ENCODE data around the gene EXOC3L4.
A peak's percentile ranks its signal among the peaks of the same experiment; 100 is the strongest.

EXOC3L4 gene

DNA sequence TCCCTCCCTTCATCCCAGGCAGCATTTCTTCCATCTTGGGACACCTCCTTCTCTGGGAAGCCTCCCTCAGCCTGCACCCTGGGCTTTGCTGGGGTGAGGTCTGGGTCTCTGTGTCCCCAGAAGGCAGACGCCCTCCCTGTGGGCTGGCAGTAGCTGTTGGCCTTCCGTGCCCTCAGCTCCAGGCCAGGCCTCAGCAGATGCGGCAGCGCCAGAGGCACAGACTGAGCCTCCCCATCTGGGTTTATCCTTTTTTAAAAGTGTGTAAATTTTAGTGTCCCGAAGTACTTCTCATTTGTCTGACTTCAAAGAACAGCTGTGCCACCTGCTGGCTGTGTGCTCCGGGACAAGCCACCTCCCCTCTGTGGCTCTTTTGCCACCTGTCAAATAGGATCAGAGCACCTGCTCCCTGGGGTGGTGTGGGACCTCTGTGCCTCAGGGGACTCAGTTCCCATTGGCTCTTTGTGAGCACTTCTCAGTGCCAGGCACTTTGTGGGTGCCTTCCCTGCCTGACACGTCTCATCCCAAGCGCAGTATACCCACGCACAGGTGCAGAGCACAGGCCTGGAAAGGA, 11.1 kb downstream of the EXOC3L4 start:
- TF ChIP-seq, protein P1, sequence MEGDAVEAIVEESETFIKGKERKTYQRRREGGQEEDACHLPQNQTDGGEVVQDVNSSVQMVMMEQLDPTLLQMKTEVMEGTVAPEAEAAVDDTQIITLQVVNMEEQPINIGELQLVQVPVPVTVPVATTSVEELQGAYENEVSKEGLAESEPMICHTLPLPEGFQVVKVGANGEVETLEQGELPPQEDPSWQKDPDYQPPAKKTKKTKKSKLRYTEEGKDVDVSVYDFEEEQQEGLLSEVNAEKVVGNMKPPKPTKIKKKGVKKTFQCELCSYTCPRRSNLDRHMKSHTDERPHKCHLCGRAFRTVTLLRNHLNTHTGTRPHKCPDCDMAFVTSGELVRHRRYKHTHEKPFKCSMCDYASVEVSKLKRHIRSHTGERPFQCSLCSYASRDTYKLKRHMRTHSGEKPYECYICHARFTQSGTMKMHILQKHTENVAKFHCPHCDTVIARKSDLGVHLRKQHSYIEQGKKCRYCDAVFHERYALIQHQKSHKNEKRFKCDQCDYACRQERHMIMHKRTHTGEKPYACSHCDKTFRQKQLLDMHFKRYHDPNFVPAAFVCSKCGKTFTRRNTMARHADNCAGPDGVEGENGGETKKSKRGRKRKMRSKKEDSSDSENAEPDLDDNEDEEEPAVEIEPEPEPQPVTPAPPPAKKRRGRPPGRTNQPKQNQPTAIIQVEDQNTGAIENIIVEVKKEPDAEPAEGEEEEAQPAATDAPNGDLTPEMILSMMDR (conservative IDR thresholded peaks at IDR 0.05) = peak; percentile 32; the same call in 1 of the 2 replicates
- H3K27ac ChIP-seq = peak overlapping the region; percentile 52; the same call in 1 of the 2 replicates

DNA sequence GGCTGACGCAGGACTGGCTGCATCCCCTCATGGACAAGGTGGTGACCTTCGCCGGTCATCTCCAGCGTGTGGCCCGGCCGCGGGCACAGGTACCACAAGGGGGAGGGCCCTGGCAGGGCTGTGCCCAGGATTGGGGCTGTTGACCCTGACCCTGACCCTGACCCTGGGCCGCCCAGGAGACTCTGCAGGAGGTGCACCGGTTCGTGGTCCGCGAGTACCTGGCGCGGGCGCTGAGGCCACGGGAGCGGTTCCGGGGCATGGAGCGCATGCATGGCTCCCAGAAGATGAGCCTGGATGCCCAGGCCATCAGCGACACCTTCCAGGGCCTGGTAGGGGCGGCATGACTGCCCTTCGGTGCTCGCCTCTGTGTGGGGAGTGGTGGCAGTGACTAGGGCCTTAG, 12.9 kb downstream of the EXOC3L4 start:
- no peak overlapping the region for H3K27ac ChIP-seq
- TF ChIP-seq, protein P1 (conservative IDR thresholded peaks at IDR 0.05) = no peak

DNA sequence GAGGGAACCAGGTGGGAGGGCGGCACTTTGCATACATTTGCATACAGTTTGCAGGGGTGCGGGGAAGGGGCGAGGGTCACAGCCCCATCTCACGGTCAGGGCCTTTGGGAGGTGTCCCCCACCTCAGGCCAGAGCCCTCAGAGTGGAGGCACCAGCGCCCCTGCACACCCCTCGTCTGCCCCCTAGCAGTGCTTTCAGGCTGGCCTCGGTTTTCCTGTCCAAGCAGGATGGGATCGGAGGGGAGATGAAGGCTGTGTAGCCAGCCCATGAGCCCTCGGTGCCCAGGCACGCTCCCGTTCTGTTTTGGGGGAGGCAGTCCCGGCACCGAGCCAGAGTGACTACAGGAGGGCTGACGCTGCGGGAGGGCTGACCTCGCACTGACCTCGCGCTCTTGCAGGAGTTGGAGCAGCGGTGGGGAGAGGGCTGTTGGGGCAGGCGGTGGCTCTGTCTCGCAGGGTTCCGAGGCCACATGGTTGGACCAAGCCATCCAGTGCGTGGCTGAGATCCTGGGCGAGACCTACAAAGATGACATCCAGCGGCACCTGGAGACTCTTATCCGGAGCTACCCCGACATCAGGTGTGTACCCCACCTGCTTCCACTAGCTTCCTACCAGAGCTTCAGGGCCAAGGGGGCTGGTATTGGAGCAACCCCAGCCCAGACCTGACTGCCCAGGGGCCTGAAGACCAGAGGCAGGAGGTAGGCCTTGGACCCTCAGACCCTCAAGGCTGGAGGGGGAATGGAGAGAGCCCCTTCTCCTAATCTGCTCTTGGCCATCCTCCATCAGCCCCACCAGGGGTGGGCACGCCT, 13.6 kb downstream of the EXOC3L4 start:
- TF ChIP-seq, protein P1 (conservative IDR thresholded peaks at IDR 0.05) = no peak
- H3K27ac ChIP-seq = no peak overlapping the region

DNA sequence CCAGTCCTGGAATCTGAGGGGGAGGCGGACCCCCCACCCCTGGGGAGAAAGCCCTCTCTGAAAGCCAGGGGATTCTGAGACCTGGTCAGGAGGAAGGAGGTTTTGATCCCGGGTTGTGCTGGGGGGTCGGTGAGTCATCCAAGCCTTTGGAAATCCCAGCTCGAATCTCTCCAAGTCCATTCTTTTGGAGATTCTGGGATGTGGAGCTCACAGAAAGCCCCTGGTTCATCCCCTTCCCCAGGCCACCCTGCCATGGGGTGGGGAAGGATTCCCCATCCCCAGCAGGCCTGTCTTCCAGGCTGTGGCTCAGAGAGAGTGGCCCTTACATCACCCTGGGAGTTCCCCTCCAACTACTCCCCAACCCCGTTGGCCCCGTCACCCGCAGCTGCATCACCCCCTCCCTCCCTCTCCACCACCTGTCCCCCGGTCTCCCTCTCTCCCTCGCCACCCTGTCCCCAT, 14.3 kb downstream of the EXOC3L4 start:
- H3K27ac ChIP-seq = no peak overlapping the region
- TF ChIP-seq, protein P1 (conservative IDR thresholded peaks at IDR 0.05) = no peak

DNA sequence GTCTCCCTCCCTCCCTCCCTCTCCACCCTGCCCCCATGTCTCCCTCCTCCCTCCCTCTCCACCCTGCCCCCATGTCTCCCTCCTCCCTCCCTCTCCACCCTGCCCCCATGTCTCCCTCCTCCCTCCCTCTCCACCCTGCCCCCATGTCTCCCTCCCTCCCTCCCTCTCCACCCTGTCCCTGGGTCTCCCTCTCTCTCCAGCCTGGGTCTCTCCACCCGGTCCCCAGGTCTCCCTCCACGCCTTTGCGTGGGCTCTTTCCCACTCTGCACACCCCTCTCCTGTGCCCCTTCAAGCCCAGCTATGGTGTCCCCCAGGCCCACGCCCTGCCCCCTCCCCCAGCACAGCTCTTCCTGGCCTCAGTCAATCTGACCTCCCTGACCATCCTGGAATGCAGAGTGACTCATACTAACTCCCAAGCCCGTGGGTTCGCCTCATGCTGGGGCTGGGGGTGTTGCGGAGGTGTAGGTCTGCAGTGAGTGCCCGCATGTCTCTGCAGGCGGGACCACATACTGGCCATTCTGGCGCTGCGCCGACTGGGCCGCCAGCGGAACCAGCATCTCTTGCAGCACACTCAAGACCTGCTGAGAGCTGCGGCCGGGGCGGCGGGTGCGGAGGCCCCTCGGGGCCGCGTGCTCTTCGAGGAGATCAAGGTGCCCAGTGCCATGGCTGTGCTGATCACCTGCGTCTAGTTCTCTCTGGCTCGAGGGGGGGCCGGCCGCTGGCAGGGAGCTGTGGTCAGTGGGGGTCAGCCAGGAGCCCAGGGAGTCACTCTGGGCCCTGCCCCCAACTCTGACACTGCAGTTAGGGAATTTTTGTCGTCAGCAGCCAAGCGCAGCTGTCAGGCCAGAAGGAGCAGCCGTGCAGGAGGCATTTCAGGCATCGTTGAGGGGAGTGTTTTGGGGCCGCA, 15.3 kb downstream of the EXOC3L4 start:
- TF ChIP-seq, protein P1 (conservative IDR thresholded peaks at IDR 0.05) = no peak
- H3K27ac ChIP-seq = no peak overlapping the region

DNA sequence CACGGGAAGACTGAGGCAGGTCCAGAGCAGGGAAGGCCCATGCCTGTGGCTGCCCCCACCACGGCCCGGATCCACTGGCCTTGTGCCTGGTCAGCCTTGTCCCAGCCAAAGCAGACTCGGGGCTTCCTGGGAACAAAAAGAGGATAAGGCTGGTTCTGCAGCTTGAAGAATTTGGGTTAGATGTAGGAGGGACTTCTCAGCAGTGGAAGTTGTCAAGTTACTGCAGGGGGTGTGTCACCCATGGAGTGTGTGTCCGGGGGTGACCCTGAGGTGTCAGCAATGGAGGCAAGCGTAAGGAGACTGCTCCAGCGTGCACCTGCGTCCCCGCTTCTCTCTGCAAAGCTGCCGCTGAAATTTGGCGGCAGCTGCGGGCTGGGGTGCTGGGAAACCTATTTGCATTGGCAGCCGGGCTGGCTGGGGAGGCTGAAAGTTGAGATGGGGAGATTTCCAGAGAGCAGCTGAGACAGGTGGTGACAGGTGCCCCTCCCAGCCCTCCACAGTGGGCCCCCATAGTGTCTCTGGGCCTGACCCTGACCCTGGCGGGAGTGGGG, 16.2 kb downstream of the EXOC3L4 start:
- no peak overlapping the region for H3K27ac ChIP-seq
- TF ChIP-seq, protein P1 (conservative IDR thresholded peaks at IDR 0.05) = no peak
